ENCODE data around the gene AGO3. TPM values are rescaled to one million over a fixed set of nuclear protein-coding genes. Genes with fewer than 3 reads are reported as not detected.

AGO3 gene
- total RNA-seq (2021), result 47.5 and 50.1 TPM in 2 replicates
- Bru-seq, nascent RNA, result percentile 88 among the genes with signal in this experiment
- percentile 91 among the genes with signal in this experiment for BruChase-seq, experiment 1, labeled RNA remaining after a 2-hour chase
- percentile 84 among the genes with signal in this experiment for BruChase-seq, experiment 2, labeled RNA remaining after a 6-hour chase
- long read RNA-seq, full-length matches to known transcripts, result 21 of 51 reads
- long read RNA-seq, partial matches to known transcripts, result 10 of 51 reads
- long read RNA-seq, other reads (novel, unspliced or antisense), result 20 of 51 reads

- peak within 1 kb of the TSS; percentile 90 for H3K27ac ChIP-seq
- peaks cover 19% of the 10 kb centered on the region for H4K20me1 ChIP-seq (ENCODE audit: insufficient read depth)
- H3F3A ChIP-seq (ENCODE audit: insufficient read depth, low read depth), result peaks cover 32% of the 10 kb centered on the region
- H3K9me3 ChIP-seq (ENCODE audit: insufficient read depth, low read depth), result no peaks in the 10 kb centered on the region
- DNase-seq, result peak; percentile 69 to 88
- H3K4me1 ChIP-seq (replicated peaks; ENCODE audit: insufficient read depth), result peaks cover 30% of the 10 kb centered on the region
- intact Hi-C loops (cut with micrococcal nuclease; ENCODE audit: unreplicated experiment), result loop anchor here (1.0 to 2.0 kb wide), 2 partner anchors 48 to 157 kb away; partner anchors contain the start of genes ADPRS and AGO1
- POLR2A ChIA-PET (ENCODE audit: unreplicated experiment), result interaction anchor here (0.5 to 1.0 kb wide), 10 partner anchors 42 to 1761 kb away, joined by 3 to 15 read pairs (median 4); partner anchors contain the start of genes CDCA8 and CLSPN
- TF ChIP-seq CTCF (conservative IDR thresholded peaks at IDR 0.05), result no peak
- no peak for TF ChIP-seq EZH2 (IDR thresholded peaks at IDR 0.05; ENCODE audit: low read depth)
- CTCF ChIA-PET, result interaction anchor here (0.5 kb wide), 1 partner anchor 91 kb away, joined by 16 read pairs; no protein-coding TSS in a partner anchor
- peak within 1 kb of the TSS; percentile 96 for H3K4me2 ChIP-seq
- no peaks in the 10 kb centered on the region for H3K36me3 ChIP-seq (ENCODE audit: low read depth)
- peaks cover 53% of the 10 kb centered on the region for H3K79me2 ChIP-seq (ENCODE audit: low read depth)
- no peaks in the 10 kb centered on the region for H3K27me3 ChIP-seq (ENCODE audit: insufficient read depth, low read depth)
- H3K9me2 ChIP-seq (ENCODE audit: insufficient read depth), result no peaks in the 10 kb centered on the region
- peak within 1 kb of the TSS; percentile 87 for H3K4me3 ChIP-seq
- peak within 1 kb of the TSS; percentile 92 for H2AFZ ChIP-seq
- no TSS peak for BruUV-seq (replicated peaks)
These were observed at the start of gene AGO3 for GRCh38 chr1:35930593-35931445. AGO3 (plus strand) TSS chr1:35931105; CDS start chr1:35931427, 322 bp downstream.

DNA sequence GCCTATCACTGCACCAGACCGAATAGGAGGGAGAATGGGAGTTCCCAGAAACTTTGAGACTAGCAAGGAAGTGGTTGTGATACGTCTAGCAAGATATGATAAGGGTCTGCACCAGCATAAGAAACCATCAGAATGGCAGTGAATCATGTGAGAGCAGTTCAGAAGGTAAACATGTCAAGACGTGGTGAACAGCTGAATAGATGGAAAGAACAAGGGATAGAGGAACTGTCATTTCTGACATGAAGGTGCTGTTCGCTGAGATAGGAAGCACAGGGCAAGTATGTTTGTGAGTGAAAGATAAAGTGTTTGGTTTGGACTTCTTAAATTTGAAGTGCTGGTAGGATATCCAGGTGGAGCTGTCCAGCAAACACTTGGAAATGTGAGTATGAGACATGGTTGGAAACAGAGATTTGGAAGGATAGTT lies 49.0 kb upstream of the AGO3 start:
- H3K9me2 ChIP-seq (ENCODE audit: insufficient read depth), result no peaks in the 10 kb centered on the region
- peaks cover 14% of the 10 kb centered on the region for H4K20me1 ChIP-seq (ENCODE audit: insufficient read depth)
- no peak overlapping the region for H2AFZ ChIP-seq
- no peak overlapping the region for H3K4me2 ChIP-seq
- DNase-seq, result no peak
- H3K9me3 ChIP-seq (ENCODE audit: insufficient read depth, low read depth), result no peaks in the 10 kb centered on the region
- H3K27me3 ChIP-seq (ENCODE audit: insufficient read depth, low read depth), result no peaks in the 10 kb centered on the region
- H3K4me1 ChIP-seq (replicated peaks; ENCODE audit: insufficient read depth), result peaks cover 7% of the 10 kb centered on the region
- H3K27ac ChIP-seq, result no peak overlapping the region
- TF ChIP-seq CTCF (conservative IDR thresholded peaks at IDR 0.05) (no peak), EZH2 (IDR thresholded peaks at IDR 0.05; ENCODE audit: low read depth) (no peak)
- ChIA-PET POLR2A (ENCODE audit: unreplicated experiment) (interaction anchor here (0.6 kb wide), 1 partner anchor 645 kb away, joined by 19 read pairs; no protein-coding TSS in a partner anchor), CTCF (no interaction called here)
- H3K4me3 ChIP-seq, result no peak overlapping the region
- no peaks in the 10 kb centered on the region for H3K36me3 ChIP-seq (ENCODE audit: low read depth)
- H3F3A ChIP-seq (ENCODE audit: insufficient read depth, low read depth), result no peaks in the 10 kb centered on the region
- intact Hi-C loops (cut with micrococcal nuclease; ENCODE audit: unreplicated experiment), result loop anchor here (2.0 kb wide), 1 partner anchor 49 kb away; the partner anchor contains the start of gene AGO3
- H3K79me2 ChIP-seq (ENCODE audit: low read depth), result peaks cover 24% of the 10 kb centered on the region
- BruUV-seq (replicated peaks), result no TSS peak

DNA sequence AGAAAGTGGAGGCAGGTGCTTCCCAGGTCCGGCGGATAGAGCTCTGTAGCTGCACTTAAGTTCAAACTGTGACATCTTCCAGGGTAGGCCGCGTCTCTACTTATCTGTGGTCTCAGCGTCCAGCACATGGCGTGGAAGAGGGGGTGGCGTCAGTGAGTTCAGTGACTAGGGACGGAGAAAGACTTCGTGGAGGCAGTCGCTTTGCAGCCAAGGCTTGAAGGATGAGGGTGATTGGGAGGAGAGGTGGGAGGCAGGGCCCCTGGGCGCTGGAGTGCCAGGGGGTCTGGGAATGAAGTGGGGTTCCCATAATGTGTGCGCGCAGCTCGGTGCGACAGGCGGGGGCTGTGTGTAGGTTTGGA lies 48.3 kb upstream of the AGO3 start:
- peak overlapping the region; percentile 73; the same call in 1 of the 2 replicates for H2AFZ ChIP-seq
- no peaks in the 10 kb centered on the region for H3F3A ChIP-seq (ENCODE audit: insufficient read depth, low read depth)
- H3K27ac ChIP-seq, result no peak overlapping the region
- H3K4me1 ChIP-seq (replicated peaks; ENCODE audit: insufficient read depth), result peaks cover 7% of the 10 kb centered on the region
- ChIA-PET POLR2A (ENCODE audit: unreplicated experiment) (interaction anchor here (0.5 to 0.6 kb wide), 4 partner anchors 20 to 685 kb away, joined by 4 to 5 read pairs (median 4); no protein-coding TSS in a partner anchor), CTCF (interaction anchor here (0.6 kb wide), 1 partner anchor 24 kb away, joined by 4 read pairs; no protein-coding TSS in a partner anchor)
- TF ChIP-seq EZH2 (IDR thresholded peaks at IDR 0.05; ENCODE audit: low read depth) (no peak), CTCF (conservative IDR thresholded peaks at IDR 0.05) (no peak)
- no peaks in the 10 kb centered on the region for H3K36me3 ChIP-seq (ENCODE audit: low read depth)
- H4K20me1 ChIP-seq (ENCODE audit: insufficient read depth), result peaks cover 14% of the 10 kb centered on the region
- BruUV-seq (replicated peaks), result no TSS peak
- no peak for DNase-seq
- H3K4me3 ChIP-seq, result peak overlapping the region; percentile 100; the same call in 1 of the 2 replicates
- intact Hi-C loops (cut with micrococcal nuclease; ENCODE audit: unreplicated experiment), result loop anchor here (2.0 kb wide), 1 partner anchor 48 kb away; the partner anchor contains the start of gene AGO3
- peak overlapping the region; percentile 48 for H3K4me2 ChIP-seq
- H3K9me3 ChIP-seq (ENCODE audit: insufficient read depth, low read depth), result no peaks in the 10 kb centered on the region
- H3K79me2 ChIP-seq (ENCODE audit: low read depth), result peaks cover 24% of the 10 kb centered on the region
- H3K27me3 ChIP-seq (ENCODE audit: insufficient read depth, low read depth), result no peaks in the 10 kb centered on the region
- H3K9me2 ChIP-seq (ENCODE audit: insufficient read depth), result no peaks in the 10 kb centered on the region
